ENCODE measurements around the gene AIG1. TPM values are rescaled to one million over a fixed set of nuclear protein-coding genes. Genes with fewer than 3 reads are reported as not detected.

AIG1 gene
- total RNA-seq, 3 donors from 2014 or later, result 18.5 to 21.5 (median 21.0) TPM

GRCh38 chr6:143348531-143348930 lies 287.8 kb downstream of the AIG1 start:
- ATAC-seq, result no peak
- Histone ChIP-seq H3K4me1 (ENCODE audit: low read depth) (no peaks in the 10 kb centered on the region), H3K9me3 (no peaks in the 10 kb centered on the region), H3K4me3 (no peak overlapping the region), H3K36me3 (ENCODE audit: low read depth) (no peaks in the 10 kb centered on the region)
- intact Hi-C loops (cut with DNase I, micrococcal nuclease), result no loop called here
- no peak for TF ChIP-seq CTCF (IDR thresholded peaks at IDR 0.05)
- DNase-seq, result no peak

GRCh38 chr6:143349530-143349929 lies 288.8 kb downstream of the AIG1 start:
- DNase-seq (no peak), ATAC-seq (no peak)
- no peaks in the 10 kb centered on the region for H3K4me1 ChIP-seq (ENCODE audit: low read depth)
- TF ChIP-seq CTCF (IDR thresholded peaks at IDR 0.05), result no peak
- no peaks in the 10 kb centered on the region for H3K36me3 ChIP-seq (ENCODE audit: low read depth)
- intact Hi-C loops (cut with DNase I, micrococcal nuclease), result no loop called here
- no peaks in the 10 kb centered on the region for H3K9me3 ChIP-seq
- H3K4me3 ChIP-seq, result no peak overlapping the region

GRCh38 chr6:143356101-143356880 lies 295.6 kb downstream of the AIG1 start:
- no peaks in the 10 kb centered on the region for H3K9me3 ChIP-seq
- H3K36me3 ChIP-seq (ENCODE audit: low read depth), result no peaks in the 10 kb centered on the region
- no peak for TF ChIP-seq CTCF (IDR thresholded peaks at IDR 0.05)
- H3K4me1 ChIP-seq (ENCODE audit: low read depth), result no peaks in the 10 kb centered on the region
- DNase-seq (no peak), ATAC-seq (no peak)
- no peak overlapping the region for H3K4me3 ChIP-seq
- intact Hi-C loops (cut with DNase I, micrococcal nuclease), result no loop called here

GRCh38 chr6:143357152-143357551 lies 296.5 kb downstream of the AIG1 start:
- ATAC-seq (no peak), DNase-seq (no peak)
- Histone ChIP-seq H3K4me1 (ENCODE audit: low read depth) (no peaks in the 10 kb centered on the region), H3K4me3 (no peak overlapping the region), H3K9me3 (no peaks in the 10 kb centered on the region), H3K36me3 (ENCODE audit: low read depth) (no peaks in the 10 kb centered on the region)
- intact Hi-C loops (cut with DNase I, micrococcal nuclease), result no loop called here
- TF ChIP-seq CTCF (IDR thresholded peaks at IDR 0.05), result no peak

DNA sequence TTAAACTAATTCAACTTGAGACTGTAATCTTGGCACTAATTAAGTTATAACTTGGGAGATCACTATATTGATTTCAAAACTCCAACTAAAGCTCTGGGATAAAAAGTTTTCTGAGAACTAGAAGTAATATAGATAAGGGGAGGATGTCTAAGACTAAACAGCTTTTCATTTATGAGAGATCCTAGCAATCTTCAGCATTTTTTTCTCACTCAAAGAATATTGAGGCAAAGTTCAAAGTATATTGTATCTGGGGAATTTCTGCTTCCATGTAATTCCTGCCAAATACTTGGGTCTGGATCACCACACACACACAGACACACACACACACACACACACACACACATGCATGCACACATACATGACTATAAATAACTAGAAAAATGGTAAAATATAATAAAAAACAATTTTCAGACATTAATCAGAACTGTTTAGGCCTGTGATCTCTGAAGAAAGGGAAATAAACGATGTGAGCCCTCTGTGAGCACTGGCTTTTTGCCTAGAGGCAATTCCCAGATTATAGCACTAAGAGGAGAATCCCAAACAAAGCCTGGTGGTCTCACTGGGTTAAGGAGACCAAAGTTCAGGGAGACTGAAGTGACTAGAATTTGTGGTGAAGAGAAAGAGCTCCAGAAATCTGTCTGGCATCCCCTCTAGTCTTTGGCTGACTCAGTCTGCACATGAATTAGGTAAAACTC lies 297.0 kb downstream of the AIG1 start:
- H3K36me3 ChIP-seq (ENCODE audit: low read depth), result no peaks in the 10 kb centered on the region
- H3K4me1 ChIP-seq (ENCODE audit: low read depth), result no peaks in the 10 kb centered on the region
- ATAC-seq, result no peak
- no peak for DNase-seq
- H3K4me3 ChIP-seq, result no peak overlapping the region
- H3K9me3 ChIP-seq, result no peaks in the 10 kb centered on the region
- no peak for TF ChIP-seq CTCF (IDR thresholded peaks at IDR 0.05)
- intact Hi-C loops (cut with DNase I, micrococcal nuclease), result no loop called here
